AG08396 (cell line): ENCODE results near the gene KIF4A.
"Not testable (repeated sequence)": the region's sequence is repeated elsewhere in the genome, so short reads cannot be mapped to it uniquely, and the experiment has no call there.

Experiments used
- DNase-seq: peaks from one replicate; pipeline ENCODE4 v3.0.0; 2012; ENCODE audit warnings: low spot score, mixed read lengths

The KIF4A gene

GRCh38 chrX:70292788-70293187, 2.9 kb downstream of the KIF4A start:
- no peak for DNase-seq

- DNase-seq: no peak
Measured at GRCh38 chrX:70293621-70294020, 3.7 kb downstream of the KIF4A start.

- no peak for DNase-seq
Measured at GRCh38 chrX:70301716-70302115, 11.8 kb downstream of the KIF4A start.

- no peak for DNase-seq
Measured at GRCh38 chrX:70313503-70313902, 23.6 kb downstream of the KIF4A start.

DNA sequence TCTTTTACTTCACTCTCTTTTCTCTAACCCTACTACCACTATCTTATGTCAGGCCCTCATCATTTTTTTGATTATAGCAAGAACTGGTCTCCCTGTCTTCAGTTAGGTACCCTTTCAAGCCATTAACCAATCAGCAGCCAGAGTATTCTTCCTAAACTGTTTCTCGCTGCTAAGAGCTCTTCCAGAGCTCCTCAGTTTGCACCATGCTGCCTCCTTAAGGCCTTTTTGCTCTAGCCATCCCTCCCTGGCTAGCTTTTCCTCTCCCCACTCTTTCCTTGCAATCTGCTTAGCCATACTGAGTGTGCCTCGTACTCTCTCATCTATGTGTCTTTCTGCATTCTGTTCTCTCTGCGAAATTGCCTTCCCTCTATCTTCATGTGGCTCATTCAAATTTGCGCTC, 32.9 kb downstream of the KIF4A start:
- no peak for DNase-seq

DNA sequence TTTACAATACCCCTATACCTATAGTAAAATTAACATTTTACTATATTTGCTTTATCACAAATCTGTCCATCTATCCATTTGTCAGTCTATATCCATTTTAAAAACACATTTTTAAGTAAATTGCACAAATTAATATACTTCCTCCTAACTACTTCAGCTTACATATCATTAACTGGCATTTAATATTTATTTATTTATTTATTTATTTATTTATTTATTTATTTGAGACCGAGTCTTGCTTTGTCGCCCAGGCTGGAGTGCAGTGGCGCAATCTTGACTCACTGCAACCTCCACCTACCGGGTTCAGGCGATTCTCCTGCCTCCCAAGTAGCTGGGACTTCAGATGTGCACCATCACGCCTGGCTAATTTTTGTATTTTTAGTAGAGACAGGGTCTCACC, 33.7 kb downstream of the KIF4A start:
- DNase-seq: not testable (repeated sequence)

DNA sequence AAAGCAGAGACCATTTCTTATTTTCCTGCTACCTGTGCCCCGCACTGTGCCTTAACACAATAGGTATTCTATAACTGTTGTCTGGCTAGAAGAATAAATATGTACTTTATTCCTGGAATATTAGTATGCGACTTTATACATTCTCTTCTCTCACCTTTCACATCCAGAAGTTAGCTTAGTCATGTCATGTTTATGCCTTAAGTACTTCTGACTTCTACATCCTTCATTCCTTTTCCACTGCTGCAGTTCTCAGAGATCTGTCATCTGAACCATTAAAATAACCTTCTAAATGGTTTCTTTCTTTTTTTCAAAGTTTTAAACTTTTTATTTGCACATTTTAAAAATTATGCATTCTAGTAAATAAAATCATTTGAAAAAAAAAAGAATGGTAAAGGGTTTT, 34.4 kb downstream of the KIF4A start:
- DNase-seq: no peak

- no peak for DNase-seq
Measured at GRCh38 chrX:70331161-70331560, 41.3 kb downstream of the KIF4A start.

DNA sequence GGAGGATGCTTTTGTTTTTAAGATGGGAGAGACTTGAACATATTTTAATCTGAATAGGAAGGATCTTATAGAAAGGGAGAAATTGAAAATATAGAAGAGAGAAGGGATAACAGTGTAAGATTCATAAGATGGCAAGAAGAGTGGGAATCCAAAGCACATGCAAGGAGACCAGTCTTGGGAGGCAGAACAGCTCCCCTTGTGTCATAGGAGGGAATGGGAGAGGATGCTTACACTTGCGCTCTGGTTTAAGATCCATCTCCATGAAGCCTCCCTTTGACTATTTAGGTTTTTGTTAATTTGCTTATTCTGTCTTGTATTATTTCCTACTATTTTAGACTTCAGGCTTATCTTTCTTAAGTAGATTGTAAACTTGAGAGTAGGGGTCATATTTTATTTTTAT, 42.7 kb downstream of the KIF4A start:
- DNase-seq: no peak

DNA sequence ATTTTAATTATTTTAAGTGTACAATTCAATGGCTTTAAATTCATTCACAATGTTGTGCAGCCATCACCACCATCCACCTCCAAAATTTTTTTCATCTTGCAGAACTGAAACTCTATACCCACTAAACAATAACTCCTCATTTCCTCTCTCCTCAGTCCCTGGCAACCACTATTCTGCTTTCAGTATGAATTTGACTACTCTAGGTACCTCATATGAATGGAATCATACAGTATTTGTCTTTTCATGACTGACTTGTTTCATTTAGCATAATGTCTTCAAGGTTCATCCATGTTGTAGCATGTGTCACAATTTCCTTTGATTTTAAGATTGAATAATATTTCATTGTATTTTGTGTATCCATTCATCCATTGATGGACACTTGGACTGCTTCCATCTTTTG, 46.9 kb downstream of the KIF4A start:
- no peak for DNase-seq

- DNase-seq: no peak
Measured at GRCh38 chrX:70338290-70338689, 48.4 kb downstream of the KIF4A start.

DNA sequence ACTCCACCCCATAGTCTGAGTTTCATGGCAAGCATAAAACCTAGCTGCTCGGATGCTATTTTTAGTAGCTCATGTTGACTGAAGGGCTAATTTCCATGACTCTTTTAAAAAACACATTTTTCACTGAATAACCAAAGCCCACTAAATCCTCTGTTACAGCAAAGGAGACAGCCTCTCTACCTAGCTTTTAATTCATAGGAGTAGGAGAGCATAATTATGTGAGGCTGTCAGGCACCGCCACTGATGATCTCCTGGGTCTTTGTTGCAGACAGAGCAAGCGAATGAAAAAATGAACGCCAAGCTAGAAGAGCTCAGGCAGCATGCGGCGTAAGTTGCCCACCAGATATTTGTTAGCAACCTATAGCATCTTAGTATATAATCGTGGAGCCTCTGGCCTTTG, 53.5 kb downstream of the KIF4A start:
- no peak for DNase-seq

GRCh38 chrX:70346418-70347070, 56.6 kb downstream of the KIF4A start:
- no peak for DNase-seq

- not testable (repeated sequence) for DNase-seq
Measured at GRCh38 chrX:70348825-70349224, 58.9 kb downstream of the KIF4A start.

DNA sequence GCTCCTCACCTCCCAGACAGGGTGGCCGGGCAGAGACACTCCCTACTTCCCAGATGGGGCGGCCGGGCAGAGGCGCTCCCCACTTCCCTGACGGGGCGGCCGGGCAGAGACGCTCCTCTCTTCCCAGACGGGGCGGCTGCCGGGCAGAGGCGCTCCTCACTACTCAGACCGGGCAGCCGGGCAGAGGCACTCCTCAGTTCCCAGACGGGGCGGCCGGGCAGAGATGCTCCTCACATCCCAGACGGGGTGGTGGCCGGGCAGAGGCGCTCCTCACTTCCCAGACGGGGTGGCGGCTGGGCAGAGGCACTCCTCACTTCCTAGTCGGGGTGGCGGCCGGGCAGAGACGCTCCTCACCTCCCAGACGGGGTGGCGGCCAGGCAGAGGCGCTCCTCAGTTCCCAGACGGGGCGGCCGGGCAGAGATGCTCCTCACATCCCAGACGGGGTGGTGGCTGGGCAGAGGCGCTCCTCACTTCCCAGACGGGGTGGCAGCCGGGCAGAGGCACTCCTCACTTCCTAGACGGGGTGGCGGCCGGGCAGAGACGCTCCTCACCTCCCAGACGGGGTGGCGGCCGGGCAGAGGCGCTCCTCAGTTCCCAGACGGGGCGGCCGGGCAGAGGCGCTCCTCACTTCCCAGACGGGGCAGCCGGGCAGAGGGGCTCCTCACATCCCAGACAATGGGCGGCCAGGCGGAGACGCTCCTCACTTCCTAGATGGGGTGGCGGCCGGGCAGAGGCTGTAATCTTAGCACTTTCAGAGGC, 59.6 kb downstream of the KIF4A start:
- DNase-seq: not testable (repeated sequence)

DNA sequence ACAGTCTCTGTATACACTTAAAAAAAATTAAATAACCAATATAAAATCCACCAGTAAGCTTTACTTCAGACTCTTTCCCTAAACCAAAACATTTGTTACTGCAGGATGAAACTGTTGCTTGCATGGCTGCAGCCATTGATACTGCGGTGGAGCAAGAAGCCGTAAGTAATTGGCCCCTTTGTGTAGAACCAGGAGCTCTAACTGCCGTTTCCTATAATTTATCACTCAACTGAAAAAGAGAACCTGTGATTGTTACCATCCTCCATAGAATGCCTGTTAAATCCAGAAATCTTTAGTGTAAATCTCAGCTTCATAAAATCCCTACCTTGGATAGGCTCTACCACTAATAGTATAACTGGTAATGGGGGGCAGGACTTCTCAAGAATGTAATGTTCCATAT, 62.6 kb downstream of the KIF4A start:
- no peak for DNase-seq

GRCh38 chrX:70353514-70353913, 63.6 kb downstream of the KIF4A start:
- no peak for DNase-seq

- no peak for DNase-seq
Measured at GRCh38 chrX:70354716-70355115, 64.8 kb downstream of the KIF4A start.

DNA sequence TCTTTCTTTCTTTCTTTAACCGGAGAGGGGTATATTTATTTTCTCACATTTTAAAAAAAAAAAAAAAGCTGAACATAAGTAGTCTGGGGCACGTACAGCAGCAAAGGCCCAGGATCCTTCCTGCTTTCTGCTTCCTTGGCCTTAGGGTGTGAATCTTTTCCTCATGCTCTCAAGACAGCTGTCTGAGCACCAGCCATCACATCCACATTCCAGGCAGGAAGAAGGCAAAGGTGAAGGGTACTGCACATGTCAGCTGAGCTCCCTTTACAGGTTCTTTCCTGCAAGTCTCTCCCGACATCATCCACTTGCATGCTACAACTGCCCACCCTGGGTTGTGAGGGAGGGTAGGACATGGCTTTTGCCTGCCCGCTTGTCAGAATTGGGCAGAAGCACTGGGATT, 69.6 kb downstream of the KIF4A start:
- no peak for DNase-seq

GRCh38 chrX:70360366-70360765, 70.5 kb downstream of the KIF4A start:
- no peak for DNase-seq

DNA sequence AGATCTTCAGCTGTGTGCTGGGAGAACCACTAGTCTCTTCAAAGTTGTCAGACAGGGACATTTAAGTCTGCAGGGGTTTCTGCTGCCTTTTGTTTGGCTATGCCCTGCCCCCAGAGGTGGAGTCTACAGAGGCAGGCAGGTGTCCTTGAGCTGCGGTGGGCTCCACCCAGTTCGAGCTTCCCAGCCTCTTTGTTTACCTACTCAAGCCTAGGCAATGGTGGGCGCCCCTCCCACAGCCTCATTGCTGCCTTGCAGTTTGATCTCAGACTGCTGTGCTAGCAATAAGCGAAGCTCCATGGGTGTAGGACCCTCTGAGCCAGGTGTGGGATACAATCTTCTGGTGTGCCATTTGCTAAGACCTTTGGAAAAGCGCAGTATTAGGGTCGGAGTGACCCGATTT, 78.8 kb downstream of the KIF4A start:
- DNase-seq: not testable (repeated sequence)

GRCh38 chrX:70386235-70386634, 96.3 kb downstream of the KIF4A start:
- no peak for DNase-seq

- no peak for DNase-seq
Measured at GRCh38 chrX:70398899-70399298, 109.0 kb downstream of the KIF4A start.

GRCh38 chrX:70400181-70400580, 110.3 kb downstream of the KIF4A start:
- not testable (repeated sequence) for DNase-seq
